ENCODE measurements around the gene RPS19.

Gene RPS19

DNA sequence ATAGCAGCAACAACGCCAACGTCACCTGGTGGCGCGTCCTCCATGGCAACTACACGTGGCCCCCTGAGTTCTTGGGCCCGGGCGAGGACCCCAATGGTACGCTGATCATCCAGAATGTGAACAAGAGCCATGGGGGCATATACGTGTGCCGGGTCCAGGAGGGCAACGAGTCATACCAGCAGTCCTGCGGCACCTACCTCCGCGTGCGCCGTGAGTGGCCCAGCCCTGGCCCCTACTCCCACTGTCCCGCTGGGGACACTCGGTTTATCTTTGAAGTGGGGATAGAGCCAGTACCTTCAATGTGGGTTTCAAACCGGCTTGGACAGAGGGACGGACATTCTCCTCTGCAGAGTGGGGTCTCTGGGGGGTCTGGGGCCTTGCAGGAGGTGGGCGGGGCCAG lies 19.0 kb downstream of the RPS19 start:
- TF ChIP-seq ZNF274 (IDR thresholded peaks at IDR 0.05; ENCODE audit: low read depth, low read length): no peak
- peak overlapping the region; percentile 3; the same call in 1 of the 2 replicates for H3K4me3 ChIP-seq (ENCODE audit: low read length)

DNA sequence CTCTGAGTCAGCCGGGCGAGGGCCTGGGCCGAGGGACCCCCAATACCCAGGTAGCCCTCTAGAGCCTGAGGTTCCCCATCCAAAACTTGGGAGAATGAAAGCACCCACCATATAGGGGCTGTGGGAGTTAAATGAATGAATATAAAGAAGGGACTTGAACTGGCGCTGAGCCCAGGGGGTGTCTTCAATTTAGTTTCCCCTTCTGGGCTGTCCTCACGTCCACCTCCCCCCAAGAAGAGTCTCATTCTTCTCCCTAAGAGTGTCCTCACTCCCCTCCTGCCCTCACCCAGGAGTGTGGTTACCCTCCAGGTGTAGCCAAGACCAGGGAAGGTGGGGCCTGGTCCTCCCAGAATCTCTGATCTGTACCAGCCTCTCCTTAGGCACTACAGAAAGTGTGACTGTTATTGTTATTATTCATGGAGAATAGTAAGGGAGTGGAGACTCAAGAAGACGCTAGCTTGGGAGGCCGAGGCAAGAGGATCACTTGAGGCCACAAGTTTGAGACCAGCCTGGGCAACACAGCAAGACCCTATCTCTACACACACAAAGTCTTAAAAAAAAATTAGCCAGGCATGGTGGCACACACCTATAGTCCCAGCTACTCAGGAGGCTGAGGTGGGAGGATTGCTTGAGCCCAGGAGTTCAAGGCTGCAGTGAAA lies 19.7 kb downstream of the RPS19 start:
- TF ChIP-seq ZNF274 (IDR thresholded peaks at IDR 0.05; ENCODE audit: low read depth, low read length): no peak
- H3K4me3 ChIP-seq (ENCODE audit: low read length): peak overlapping the region; percentile 3; the same call in 1 of the 2 replicates

DNA sequence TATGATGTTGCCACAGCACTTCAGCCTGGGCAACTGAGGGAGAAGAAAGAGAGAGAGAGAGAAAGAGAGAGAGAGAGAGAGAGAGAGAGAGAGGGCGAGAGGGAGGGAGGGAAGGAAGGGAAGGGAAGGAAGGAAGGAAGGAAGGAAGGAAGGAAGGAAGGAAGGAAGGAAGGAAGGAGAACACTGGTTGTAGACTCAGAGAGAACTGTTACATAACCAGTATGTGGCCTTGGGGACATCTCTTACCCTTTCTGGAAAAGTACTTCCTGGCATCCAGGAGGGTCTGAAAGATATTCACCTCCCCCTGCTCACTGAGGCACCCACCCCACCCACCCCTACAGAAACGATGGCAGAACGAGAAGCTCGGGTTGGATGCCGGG lies 20.3 kb downstream of the RPS19 start:
- TF ChIP-seq ZNF274 (IDR thresholded peaks at IDR 0.05; ENCODE audit: low read depth, low read length): no peak
- no peak overlapping the region for H3K4me3 ChIP-seq (ENCODE audit: low read length)

DNA sequence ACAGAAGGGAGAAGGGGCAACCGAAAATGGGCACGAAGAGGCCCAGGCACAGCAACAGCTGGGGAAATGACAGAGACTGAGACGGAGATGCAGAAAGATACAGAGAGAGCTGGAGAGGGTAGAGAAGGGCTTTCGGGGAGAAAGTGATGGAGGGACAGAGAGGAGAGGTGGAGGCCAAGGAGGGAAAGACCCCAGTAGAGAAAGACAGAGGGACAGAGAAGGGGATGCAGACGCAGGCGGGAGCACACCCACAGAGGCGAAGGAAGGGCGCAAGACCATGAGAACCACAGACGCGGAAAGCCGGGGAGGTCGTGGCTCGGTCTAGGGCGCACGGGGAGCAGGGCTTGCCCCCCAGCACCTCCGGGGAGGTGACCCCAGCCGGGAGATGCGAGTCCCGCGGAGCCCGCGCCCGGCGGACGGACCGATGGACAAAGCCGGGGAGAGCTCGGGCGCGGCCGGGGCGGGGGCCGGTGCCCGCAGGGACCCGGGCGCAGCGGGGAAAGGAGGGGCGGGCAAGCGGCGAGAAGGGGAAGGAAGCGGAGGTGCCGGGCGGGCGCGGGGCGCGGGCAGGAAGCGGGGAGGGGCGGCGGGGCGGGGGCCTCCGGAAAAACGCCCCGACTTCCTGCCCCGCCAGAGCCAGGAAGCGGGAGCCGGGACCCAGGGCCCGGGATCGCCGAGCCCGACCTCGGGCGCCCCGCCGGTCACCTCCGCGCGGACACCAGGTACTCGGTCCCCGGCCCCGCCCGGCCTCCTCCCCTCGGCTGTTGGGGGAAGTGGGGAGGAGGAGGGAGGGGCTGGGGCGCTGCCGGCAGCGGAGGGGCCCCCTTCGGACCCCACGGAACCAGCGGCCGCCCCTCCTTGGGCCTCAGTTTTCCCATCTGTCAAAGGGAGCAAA lies 22.8 kb downstream of the RPS19 start, which contains the start of gene ARHGEF1:
Gene ARHGEF1, plus strand, starts transcription at position 617 of the 895 bp plus-strand sequence. CDS start 4,899 bp downstream, outside the sequence.
- H3K4me3 ChIP-seq (ENCODE audit: low read length): peak within 1 kb of the TSS; percentile 91
- TF ChIP-seq ZNF274 (IDR thresholded peaks at IDR 0.05; ENCODE audit: low read depth, low read length): no peak

DNA sequence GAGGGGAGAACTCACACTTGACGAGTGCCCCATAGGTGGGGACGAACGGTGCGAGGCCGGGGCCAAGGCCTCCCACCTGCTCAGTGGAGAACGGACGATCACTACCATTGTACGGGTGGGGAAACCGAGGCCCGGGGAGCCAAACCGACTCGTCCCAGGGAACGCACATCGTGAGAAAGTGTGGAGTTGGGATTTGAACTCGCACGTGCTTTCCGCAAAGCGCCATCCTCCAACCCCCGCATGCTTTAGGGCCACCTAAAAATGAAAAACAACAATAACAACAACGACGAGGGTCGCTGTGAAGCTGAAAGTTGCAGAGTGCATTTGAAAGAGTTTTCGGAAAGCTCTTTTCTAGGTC lies 23.4 kb downstream of the RPS19 start:
- H3K4me3 ChIP-seq (ENCODE audit: low read length): peak overlapping the region; percentile 91
- TF ChIP-seq ZNF274 (IDR thresholded peaks at IDR 0.05; ENCODE audit: low read depth, low read length): no peak

DNA sequence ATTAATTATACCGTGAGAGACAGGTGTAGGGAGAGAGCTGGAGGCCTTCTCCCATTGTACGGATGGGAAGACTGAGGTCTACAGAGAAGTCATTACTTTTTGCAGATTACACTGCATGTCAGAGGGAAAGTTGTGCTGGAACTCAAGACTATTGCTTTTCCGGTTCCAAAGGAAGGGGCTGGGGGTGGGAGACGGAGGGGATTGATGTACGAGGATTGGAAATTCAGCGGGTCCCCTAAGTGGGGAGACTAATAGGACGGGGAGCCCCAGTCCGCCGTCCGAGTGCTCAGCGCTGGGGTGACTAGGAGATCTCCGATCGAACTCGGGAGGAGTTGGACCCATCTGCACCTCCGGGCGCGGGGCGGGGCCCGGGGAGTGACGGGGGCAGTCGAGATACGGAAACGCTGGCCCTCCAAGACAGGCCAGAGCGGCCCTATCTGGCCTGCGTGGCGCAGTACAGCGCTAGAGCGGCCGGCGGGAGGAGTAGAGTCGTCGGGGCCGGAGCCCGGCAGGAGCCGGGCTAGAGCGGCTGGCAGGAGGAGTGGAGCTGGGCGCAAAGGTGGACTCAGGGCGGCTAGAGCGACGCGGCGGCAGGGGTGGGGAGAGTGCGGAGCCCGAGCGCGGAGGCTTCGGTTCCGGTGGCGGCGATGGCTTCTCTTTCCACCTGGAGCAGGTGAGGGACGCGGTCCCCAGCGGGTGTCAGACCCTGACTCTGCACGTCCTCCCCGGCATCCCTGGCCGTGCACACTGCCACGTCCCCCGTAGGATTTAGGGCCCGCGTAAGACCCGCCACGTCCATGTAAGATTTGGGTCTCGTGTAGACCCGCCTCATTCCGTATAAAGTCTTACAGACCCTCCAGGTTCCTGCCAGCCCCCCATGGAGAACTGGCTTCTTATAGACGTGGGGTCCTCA lies 24.0 kb downstream of the RPS19 start:
- no peak for TF ChIP-seq ZNF274 (IDR thresholded peaks at IDR 0.05; ENCODE audit: low read depth, low read length)
- H3K4me3 ChIP-seq (ENCODE audit: low read length): peak overlapping the region; percentile 95

DNA sequence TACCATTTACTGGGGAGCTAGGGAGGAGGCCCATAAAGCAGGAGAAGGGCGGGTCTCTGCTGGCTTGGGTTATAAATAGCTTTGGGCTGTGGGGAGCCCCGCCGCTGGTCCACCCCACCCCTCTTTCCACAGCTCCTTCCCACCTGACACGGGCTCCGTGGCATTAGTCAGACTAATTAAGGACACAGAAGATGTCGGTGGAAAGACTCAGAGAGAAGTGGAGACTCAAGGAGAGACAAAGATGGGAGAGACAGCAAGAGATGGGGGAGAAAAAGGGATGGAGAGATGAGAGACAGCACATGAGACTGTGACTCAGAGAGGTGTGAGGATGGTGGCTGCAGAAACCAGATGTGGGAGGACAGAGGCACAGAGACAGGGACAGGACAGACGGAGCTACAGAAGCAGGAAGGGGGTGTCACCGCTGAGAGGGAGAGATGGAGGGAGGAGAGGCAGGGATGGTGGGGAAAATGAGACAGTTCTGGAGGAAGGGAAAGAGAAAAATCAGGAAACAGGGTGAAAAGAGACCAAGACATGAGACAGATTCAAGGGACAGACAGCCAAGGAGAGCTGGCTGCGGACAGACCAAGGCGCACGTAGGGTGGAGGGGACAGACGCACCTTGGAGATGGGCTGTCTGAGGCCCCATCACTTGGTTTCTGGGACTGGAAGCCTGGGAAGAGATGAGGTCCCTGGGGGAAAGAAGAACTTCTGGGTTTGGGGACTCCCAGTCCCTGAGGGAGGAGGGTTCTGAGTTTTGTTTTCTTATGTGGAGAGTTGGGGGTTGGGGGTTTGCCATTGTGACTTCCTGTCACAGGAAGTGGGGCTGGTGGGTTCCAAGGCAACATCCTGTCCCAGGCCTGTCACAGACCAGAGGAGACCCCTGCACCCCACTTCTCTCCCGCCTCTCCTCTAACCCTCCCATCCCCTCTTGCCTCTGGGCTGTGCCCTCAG lies 27.0 kb downstream of the RPS19 start:
- no peak for TF ChIP-seq ZNF274 (IDR thresholded peaks at IDR 0.05; ENCODE audit: low read depth, low read length)

DNA sequence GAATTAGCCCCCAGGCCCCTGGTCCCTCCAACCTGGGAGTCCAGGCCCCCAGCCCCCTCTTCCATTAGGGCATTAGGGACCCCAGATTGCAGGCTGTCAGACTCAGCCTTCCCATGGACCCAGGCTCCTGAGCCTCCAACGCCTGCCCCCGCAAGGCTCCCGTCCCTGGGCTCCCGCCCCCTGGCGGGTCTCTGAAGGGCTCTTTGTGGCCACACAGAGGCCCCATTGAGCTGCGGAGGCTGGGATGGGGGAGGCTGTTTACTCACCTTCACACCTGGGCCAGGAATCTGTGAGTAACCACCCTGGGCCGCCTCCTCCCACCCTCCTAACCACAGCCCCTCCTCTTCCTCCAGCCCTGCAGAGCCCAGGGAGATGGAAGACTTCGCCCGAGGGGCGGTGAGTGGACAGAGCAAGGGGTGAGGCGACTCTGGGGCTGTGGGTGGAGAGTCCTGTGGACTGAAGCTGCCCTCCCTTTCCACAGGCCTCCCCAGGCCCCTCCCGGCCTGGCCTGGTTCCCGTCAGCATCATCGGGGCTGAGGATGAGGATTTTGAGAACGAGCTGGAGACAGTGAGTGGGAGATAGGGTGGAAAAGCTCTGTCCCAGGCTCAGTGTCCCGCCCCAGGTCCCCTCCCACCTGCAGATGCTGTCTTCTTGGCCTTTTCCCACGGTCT lies 27.8 kb downstream of the RPS19 start:
- TF ChIP-seq ZNF274 (IDR thresholded peaks at IDR 0.05; ENCODE audit: low read depth, low read length): no peak
- peak overlapping the region; percentile 60; the same call in 1 of the 2 replicates for H3K4me3 ChIP-seq (ENCODE audit: low read length)

More for the DNA sequence above, 27.0 kb downstream of the RPS19 start:
- H3K4me3 ChIP-seq (ENCODE audit: low read length): peak overlapping the region; percentile 60; the same call in 1 of the 2 replicates

DNA sequence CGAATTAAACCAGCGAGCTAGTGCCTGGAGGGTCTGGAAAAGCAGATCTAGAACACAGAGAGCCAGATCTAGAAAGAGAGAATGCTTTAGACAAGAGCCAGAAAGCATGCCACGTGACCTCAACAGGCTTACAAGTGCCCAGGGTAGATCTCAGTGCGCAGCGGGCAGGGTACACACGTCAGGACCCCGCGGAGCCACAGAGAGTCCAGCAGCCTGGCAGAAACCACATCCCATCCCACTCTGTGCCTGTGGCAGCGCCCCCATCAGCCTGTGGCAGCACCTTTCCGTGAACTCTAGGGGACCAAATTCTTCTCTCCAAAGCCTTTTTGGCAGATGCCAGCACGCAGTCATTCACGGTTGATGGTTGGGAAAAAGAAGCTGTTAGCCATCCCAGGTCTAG lies 28.9 kb downstream of the RPS19 start:
- H3K4me3 ChIP-seq (ENCODE audit: low read length): no peak overlapping the region
- no peak for TF ChIP-seq ZNF274 (IDR thresholded peaks at IDR 0.05; ENCODE audit: low read depth, low read length)

DNA sequence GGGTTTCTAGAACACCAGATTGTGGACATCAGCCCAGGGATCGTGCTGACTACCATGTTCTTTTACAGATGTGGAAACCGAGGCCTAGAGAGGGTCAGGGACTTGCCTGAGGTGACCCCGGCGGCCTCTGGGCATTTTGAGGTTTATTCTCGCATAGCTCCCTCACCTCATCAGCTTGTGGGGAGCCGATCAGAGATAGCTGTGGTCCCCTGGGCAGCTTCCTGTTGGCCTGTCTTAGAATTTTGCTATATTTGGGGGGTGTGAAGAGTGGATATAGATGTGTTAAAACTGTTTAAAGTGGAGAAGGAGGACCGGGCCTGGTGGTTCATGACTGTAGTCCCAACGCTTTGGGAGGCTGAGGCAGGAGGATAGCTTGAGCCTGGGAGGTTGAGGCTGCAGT lies 29.8 kb downstream of the RPS19 start:
- H3K4me3 ChIP-seq (ENCODE audit: low read length): no peak overlapping the region
- TF ChIP-seq ZNF274 (IDR thresholded peaks at IDR 0.05; ENCODE audit: low read depth, low read length): no peak

DNA sequence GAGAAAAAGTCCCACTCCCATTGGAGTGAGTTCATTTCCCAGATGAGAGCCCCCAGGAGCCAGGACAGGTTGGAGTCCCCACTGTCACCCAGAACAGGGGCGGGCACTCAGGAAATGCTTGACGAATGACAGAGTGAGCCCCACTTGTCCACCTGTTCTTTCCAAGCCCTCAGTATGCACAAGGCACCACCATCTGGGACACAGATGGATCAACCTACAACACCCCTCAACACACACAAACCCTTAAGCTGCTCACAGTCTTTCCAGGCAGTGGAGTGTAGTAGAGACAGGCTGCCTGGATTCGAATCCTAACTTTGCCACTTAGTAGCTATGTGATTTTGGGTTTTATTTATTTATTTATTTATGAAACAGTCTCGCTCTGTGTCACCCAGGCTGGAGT lies 30.9 kb downstream of the RPS19 start:
- TF ChIP-seq ZNF274 (IDR thresholded peaks at IDR 0.05; ENCODE audit: low read depth, low read length): no peak
- H3K4me3 ChIP-seq (ENCODE audit: low read length): no peak overlapping the region

DNA sequence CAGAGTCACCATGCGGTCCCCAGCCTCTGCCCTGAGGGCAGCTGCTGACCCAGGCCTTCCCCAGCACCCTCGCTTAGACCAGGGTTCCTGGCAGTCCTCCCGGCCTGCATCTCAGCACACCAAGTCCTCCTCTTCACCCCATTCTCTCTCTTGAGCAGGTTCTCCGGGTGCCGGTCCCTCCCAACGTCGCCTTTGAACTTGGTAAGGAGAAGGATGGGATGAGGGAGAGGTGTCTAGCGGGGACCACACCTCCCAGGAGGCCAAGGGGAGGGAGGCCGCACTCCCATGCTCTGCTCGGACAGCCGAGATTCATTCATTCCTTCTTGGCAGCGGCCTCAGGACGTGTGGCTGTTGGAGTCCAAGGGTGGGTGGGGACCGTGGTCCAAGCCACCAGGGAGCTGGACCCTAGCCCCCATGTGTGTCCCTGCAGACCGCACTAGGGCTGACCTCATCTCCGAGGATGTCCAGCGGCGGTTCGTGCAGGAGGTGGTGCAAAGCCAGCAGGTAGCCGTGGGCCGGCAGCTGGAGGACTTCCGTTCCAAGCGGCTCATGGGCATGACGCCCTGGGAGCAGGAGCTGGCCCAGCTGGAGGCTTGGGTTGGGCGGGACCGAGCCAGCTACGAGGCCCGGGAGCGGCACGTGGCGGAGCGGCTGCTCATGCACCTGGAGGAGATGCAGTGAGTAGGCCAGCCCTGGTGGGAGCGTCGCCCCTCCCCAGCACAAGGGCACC lies 32.3 kb downstream of the RPS19 start:
- no peak overlapping the region for H3K4me3 ChIP-seq (ENCODE audit: low read length)
- TF ChIP-seq ZNF274 (IDR thresholded peaks at IDR 0.05; ENCODE audit: low read depth, low read length): no peak

Measured in GM08714 (cell line).